ENCODE data around the gene AGAP1.

GRCh38 chr2:235773188-235773928 lies 279.5 kb downstream of the AGAP1 start:
- TF ChIP-seq POLR2A (IDR thresholded peaks at IDR 0.05; ENCODE audit: low read depth, low read length): no peak
- TF ChIP-seq CTCF (IDR thresholded peaks at IDR 0.05; ENCODE audit: extremely low read depth in 1 of 2, insufficient read depth in 1 of 2, low read depth in 1 of 2, low read length in 2 of 2): no peak
- TF ChIP-seq MYC (IDR thresholded peaks at IDR 0.05; ENCODE audit: low read depth, low read length): no peak
- no peak for TF ChIP-seq EZH2 (IDR thresholded peaks at IDR 0.05; ENCODE audit: borderline replicate concordance, low read depth, low read length, severe bottlenecking)

All from endothelial cell of umbilical vein (primary cell).